Lower lobe of right lung (tissue), 2 donors: ENCODE measurements around the gene PEX5L. TPM values are rescaled to one million over a fixed set of nuclear protein-coding genes. Genes with fewer than 3 reads are reported as not detected.
"Not testable (repeated sequence)": the region's sequence is repeated elsewhere in the genome, so short reads cannot be mapped to it uniquely, and the experiment has no call there.

Source experiments
- ATAC-seq, 2 donors: fragments of 200-7000 bp; cut with Tn5 transposase; one replicate each; pipeline ENCODE4 v1.9.1; 2020 to 2022; ENCODE audit warnings: mild to moderate bottlenecking in 2 of 2, moderate library complexity in 2 of 2
- DNase-seq: peaks from one replicate; pipeline ENCODE4 v3.0.0-alpha.2; 2020
- H3K27ac ChIP-seq: fragments of 200-600 bp; one replicate; pipeline ENCODE4 v1.8.0; 2022
- H3K27me3 ChIP-seq: fragments of 200-600 bp; one replicate; pipeline ENCODE4 v1.8.0; 2022; ENCODE audit warnings: low read depth
- H3K36me3 ChIP-seq: fragments of 200-600 bp; one replicate; pipeline ENCODE4 v1.8.0; 2022; ENCODE audit warnings: mild to moderate bottlenecking
- H3K4me1 ChIP-seq: fragments of 200-600 bp; one replicate; pipeline ENCODE4 v1.8.0; 2022
- H3K4me3 ChIP-seq: fragments of 200-600 bp; one replicate; pipeline ENCODE4 v1.8.0; 2022; ENCODE audit warnings: mild to moderate bottlenecking
- H3K9me3 ChIP-seq: fragments of 200-600 bp; one replicate; pipeline ENCODE4 v1.8.0; 2022
- CTCF ChIP-seq: fragments of 200-600 bp; IDR thresholded peaks from one replicate; pipeline ENCODE4 v1.8.0; 2022; ENCODE audit warnings: antibody characterized with exemption, mild to moderate bottlenecking
- intact Hi-C: fragments of 100-400 bp; cut with DNase I; formaldehyde crosslinking; loops from one replicate; pipeline ENCODE4 v1.11.0; 2022
- total RNA-seq: library from RNA; stranded (reverse); fragmentation: NEBNext Ultra II Directional; extraction: Animal tissue kit (Norgen Biotek cat#: 25700); gene quantifications from one replicate; pipeline ENCODE4 v1.2.1, GENCODE V29; 2021
- donor health status: DM: no; HTN: yes; CAD: no; lungs with severe emphysema.

Gene PEX5L
- total RNA-seq, 1 donor from 2014 or later = not detected

DNA sequence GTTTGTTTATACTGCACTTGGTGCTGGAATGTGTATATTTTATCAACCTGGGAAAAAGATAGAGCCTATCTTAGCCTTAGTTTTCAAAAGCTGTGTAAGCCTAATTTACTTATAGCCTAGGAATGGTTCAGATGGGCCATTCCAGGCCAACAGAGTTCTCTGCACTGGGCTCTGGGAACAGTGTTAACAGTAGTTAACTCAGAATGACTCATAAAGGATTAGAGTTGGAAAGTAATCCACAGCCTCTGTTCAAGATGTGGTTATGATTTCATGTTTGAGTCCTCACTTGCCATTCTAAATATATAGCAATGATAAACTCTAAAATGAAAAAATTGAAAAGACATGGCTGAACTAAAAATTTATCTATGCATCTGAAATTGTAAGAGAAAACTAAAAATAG lies 22.6 kb upstream of the PEX5L start:
- Histone ChIP-seq H3K4me3 (no peak overlapping the region), H3K4me1 (no peaks in the 10 kb centered on the region), H3K27ac (no peak overlapping the region), H3K9me3 (no peaks in the 10 kb centered on the region), H3K36me3 (no peaks in the 10 kb centered on the region), H3K27me3 (no peaks in the 10 kb centered on the region)
- ATAC-seq = no peak
- intact Hi-C loops = no loop called here
- DNase-seq = no peak
- no peak for TF ChIP-seq CTCF

DNA sequence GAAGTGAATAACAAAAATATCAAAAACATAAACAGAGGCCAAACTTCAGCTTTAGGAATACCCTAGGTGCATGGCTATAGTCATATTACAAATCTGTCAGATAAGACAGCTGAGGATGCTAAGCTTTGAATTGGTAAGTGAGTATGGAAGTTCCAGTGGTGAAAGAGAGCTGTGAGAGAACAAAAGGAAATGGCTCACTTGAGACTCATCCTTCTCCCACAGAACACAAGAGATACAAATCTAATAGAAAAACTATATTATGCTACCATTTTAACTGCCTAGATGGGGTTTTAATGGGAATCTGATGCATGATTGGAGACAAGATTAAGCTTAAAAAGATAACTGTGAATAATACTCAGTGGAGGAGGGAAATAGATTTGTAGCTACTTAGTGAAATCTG lies 21.5 kb upstream of the PEX5L start:
- Histone ChIP-seq H3K36me3 (no peaks in the 10 kb centered on the region), H3K4me1 (no peaks in the 10 kb centered on the region), H3K27me3 (no peaks in the 10 kb centered on the region), H3K27ac (no peak overlapping the region), H3K9me3 (no peaks in the 10 kb centered on the region), H3K4me3 (no peak overlapping the region)
- intact Hi-C loops = no loop called here
- ATAC-seq = no peak
- DNase-seq = no peak
- TF ChIP-seq CTCF = no peak

- H3K9me3 ChIP-seq, ATAC-seq, H3K4me3 ChIP-seq, H3K36me3 ChIP-seq, DNase-seq, intact Hi-C loops, H3K4me1 ChIP-seq, H3K27me3 ChIP-seq, H3K27ac ChIP-seq: not testable (repeated sequence)
These were observed 18.9 kb upstream of the PEX5L start for GRCh38 chr3:180055656-180056055.

GRCh38 chr3:180049391-180049790 lies 12.7 kb upstream of the PEX5L start:
- no peak for TF ChIP-seq CTCF
- H3K9me3 ChIP-seq = no peaks in the 10 kb centered on the region
- intact Hi-C loops = no loop called here
- peak; percentile 8 for DNase-seq
- no peak for ATAC-seq
- no peak overlapping the region for H3K4me3 ChIP-seq
- no peaks in the 10 kb centered on the region for H3K27me3 ChIP-seq
- peaks cover 3% of the 10 kb centered on the region for H3K4me1 ChIP-seq
- no peak overlapping the region for H3K27ac ChIP-seq
- no peaks in the 10 kb centered on the region for H3K36me3 ChIP-seq

GRCh38 chr3:180048840-180049239 lies 12.1 kb upstream of the PEX5L start:
- Histone ChIP-seq H3K4me1 (peaks cover 3% of the 10 kb centered on the region), H3K9me3 (no peaks in the 10 kb centered on the region), H3K27me3 (no peaks in the 10 kb centered on the region), H3K36me3 (no peaks in the 10 kb centered on the region), H3K27ac (no peak overlapping the region), H3K4me3 (no peak overlapping the region)
- ATAC-seq = peak; percentile 75 to 95
- intact Hi-C loops = no loop called here
- TF ChIP-seq CTCF = no peak
- no peak for DNase-seq

GRCh38 chr3:180048103-180048502 lies 11.4 kb upstream of the PEX5L start:
- Histone ChIP-seq H3K27ac (no peak overlapping the region), H3K4me3 (no peak overlapping the region), H3K9me3 (no peaks in the 10 kb centered on the region), H3K27me3 (no peaks in the 10 kb centered on the region), H3K36me3 (no peaks in the 10 kb centered on the region), H3K4me1 (peaks cover 3% of the 10 kb centered on the region)
- ATAC-seq (peak in 1 of 2 donors; percentile 24), DNase-seq (no peak)
- no peak for TF ChIP-seq CTCF
- intact Hi-C loops = no loop called here
